GM12878 (cell line): Measurements from ENCODE around the gene TECTB. TPM values are rescaled to one million over a fixed set of nuclear protein-coding genes. Genes with fewer than 3 reads are reported as not detected.

ENCODE experiments used
- ATAC-seq: fragments of 200-7000 bp; cut with Tn5 transposase; 3 replicates; pipeline ENCODE4 v1.9.1; 2020; ENCODE audit warnings: mild to moderate bottlenecking, moderate library complexity
- BruUV-seq: library from RNA; stranded (reverse); fragments of 400-500 nt; replicated peaks from 2 replicates; lab custom pipeline; 2021; lab: Mats Ljungman, UMichigan
- CTCF ChIA-PET: fragments of 300-600 bp; sonication (Branson Sonifier 250); formaldehyde crosslinking; extraction: SDS; loops from one replicate; lab custom pipeline; 2021; ENCODE audit warnings: inconsistent platforms; lab: Yijun Ruan, JAX
- POLR2A ChIA-PET: fragments of 350-600 bp; formaldehyde crosslinking; extraction: SDS; loops from one replicate; lab custom pipeline; 2021; ENCODE audit warnings: inconsistent platforms; lab: Charles Lee
- RAD21 ChIA-PET: fragments of 300-600 bp; sonication (Branson Sonifier 250); formaldehyde crosslinking; loops from one replicate; lab custom pipeline; 2023; ENCODE audit warnings: antibody characterized with exemption; ENCODE audit not compliant: unreplicated experiment; lab: Charles Lee
- SMC1A ChIA-PET: fragments of 300-600 bp; sonication (Branson Sonifier 250); formaldehyde crosslinking; loops from one replicate; lab custom pipeline; 2023; ENCODE audit not compliant: unreplicated experiment, uncharacterized antibody; lab: Charles Lee
- DNase-seq: peaks from one replicate; pipeline ENCODE4 v3.0.0-alpha.2; 2011; ENCODE audit warnings: low read depth, low spot score
- FAIRE-seq: peaks from 3 replicates; lab custom pipeline; 2011; peaks lifted over from hg19 to GRCh38; lab: Jason Lieb, UNC
- H2AFZ ChIP-seq: 2 replicates; pipeline ENCODE4 v1.6.0; 2011; ENCODE audit warnings: low read depth, low read length, control low read depth; ENCODE audit not compliant: control insufficient read depth
- H3K27ac ChIP-seq: 2 replicates; pipeline ENCODE4 v1.5.1; 2011; ENCODE audit warnings: control low read depth; ENCODE audit not compliant: control insufficient read depth, insufficient read depth
- H3K27me3 ChIP-seq, 2 experiments: replicated peaks in 1 of 2; 2 replicates each; pipeline versions ENCODE4 v1.6.0 to v1.6.1; 2011; ENCODE audit warnings: low read length in 1 of 2; ENCODE audit not compliant: control insufficient read depth in 2 of 2, insufficient read depth in 2 of 2
- H3K36me3 ChIP-seq, 2 experiments: 2 replicates each; pipeline ENCODE4 v1.5.1; 2011; ENCODE audit warnings: low read length in 1 of 2; ENCODE audit not compliant: control insufficient read depth in 2 of 2, insufficient read depth in 2 of 2
- H3K4me1 ChIP-seq: 2 replicates; pipeline ENCODE4 v1.6.1; 2011; ENCODE audit warnings: mild to moderate bottlenecking, low read length, moderate library complexity, mixed read lengths; ENCODE audit not compliant: control insufficient read depth, insufficient read depth
- H3K4me2 ChIP-seq: 2 replicates; pipeline ENCODE4 v1.6.0; 2011; ENCODE audit warnings: control low read depth; ENCODE audit not compliant: control insufficient read depth, insufficient read depth
- H3K4me3 ChIP-seq: fragments of 200-600 bp; sonication (generic); 2 replicates; pipeline ENCODE4 v1.5.1; 2016
- H3K79me2 ChIP-seq: 2 replicates; pipeline ENCODE4 v1.6.0; 2011; ENCODE audit warnings: low read length; ENCODE audit not compliant: control insufficient read depth, insufficient read depth
- H3K9ac ChIP-seq: 2 replicates; pipeline ENCODE4 v1.8.0; 2011; ENCODE audit warnings: low read length, control low read depth, mixed read lengths; ENCODE audit not compliant: control insufficient read depth, insufficient read depth
- H3K9me3 ChIP-seq: replicated peaks from 3 replicates; pipeline ENCODE4 v1.5.1; 2011; ENCODE audit warnings: mild to moderate bottlenecking, low read length; ENCODE audit not compliant: control insufficient read depth, insufficient read depth
- H4K20me1 ChIP-seq: 2 replicates; pipeline ENCODE4 v1.6.0; 2011; ENCODE audit not compliant: control insufficient read depth, insufficient read depth
- CHD2 ChIP-seq: IDR thresholded peaks from 2 replicates; pipeline ENCODE4 v1.6.1; 2011; ENCODE audit warnings: low read depth, low read length, improper control_type of control experiment, borderline replicate concordance
- EP300 ChIP-seq, 2 experiments: fragments of 150-350 bp in 1 of 2; IDR thresholded peaks; 2 replicates each; pipeline ENCODE4 v1.6.1; 2011 to 2012; ENCODE audit warnings: low read depth in 2 of 2, low read length in 2 of 2, borderline replicate concordance in 1 of 2, improper control_type of control experiment in 1 of 2, inconsistent platforms in 1 of 2; ENCODE audit not compliant: control insufficient read depth in 1 of 2
- HDAC2 ChIP-seq: fragments of 200-600 bp; sonication (generic); IDR thresholded peaks from 2 replicates; pipeline ENCODE4 v1.6.1; 2017
- IRF4 ChIP-seq: IDR thresholded peaks from 2 replicates; pipeline ENCODE4 v1.6.1; 2011; ENCODE audit warnings: low read depth, low read length
- KDM1A ChIP-seq: fragments of 200-600 bp; sonication (generic); IDR thresholded peaks from 2 replicates; pipeline ENCODE4 v1.6.1; 2016; ENCODE audit warnings: borderline replicate concordance
- MXI1 ChIP-seq: fragments of 150-350 bp; IDR thresholded peaks from 2 replicates; pipeline ENCODE4 v1.6.1; 2011; ENCODE audit warnings: low read depth, mild to moderate bottlenecking, inconsistent platforms, low read length, improper control_type of control experiment
- NR2C1 ChIP-seq: fragments of 450-650 bp; IDR thresholded peaks from 2 replicates; pipeline ENCODE4 v1.6.1; 2017; ENCODE audit warnings: antibody characterized with exemption, mild to moderate bottlenecking, moderate library complexity
- PAX8 ChIP-seq: fragments of 450-650 bp; IDR thresholded peaks from 2 replicates; pipeline ENCODE4 v1.6.1; 2017; ENCODE audit warnings: mild to moderate bottlenecking, moderate library complexity
- POU2F2 ChIP-seq: IDR thresholded peaks from 3 replicates; pipeline ENCODE4 v1.6.1; 2011; ENCODE audit warnings: low read depth, mild to moderate bottlenecking, low read length, borderline replicate concordance
- RUNX3 ChIP-seq: IDR thresholded peaks from 2 replicates; pipeline ENCODE4 v1.6.1; 2012; ENCODE audit warnings: low read length, inconsistent platforms
- SKIL ChIP-seq: fragments of 450-650 bp; IDR thresholded peaks from 2 replicates; pipeline ENCODE4 v1.6.1; 2017; ENCODE audit warnings: mild to moderate bottlenecking, low read depth, inconsistent platforms; ENCODE audit not compliant: poor library complexity, severe bottlenecking
- SMC3 ChIP-seq: IDR thresholded peaks from 2 replicates; pipeline ENCODE4 v1.6.1; 2011; ENCODE audit warnings: low read length, improper control_type of control experiment, borderline replicate concordance
- ZSCAN29 ChIP-seq: fragments of 450-650 bp; IDR thresholded peaks from 2 replicates; pipeline ENCODE4 v1.6.1; 2017; ENCODE audit warnings: mild to moderate bottlenecking, moderate library complexity
- WGBS: methylation state at CpG from one replicate; pipeline ENCODE4 v1.1.6; 2016; ENCODE audit warnings: low lambda C conversion rate; ENCODE audit not compliant: insufficient replicate concordance, insufficient coverage; ENCODE audit errors: missing lambda C conversion rate; 5-methylcytosine and 5-hydroxymethylcytosine counted together
- in situ Hi-C: fragments of 300-500 bp; cut with MboI; formaldehyde crosslinking; loops from 9 replicates; pipeline ENCODE4 v1.14.3; 2018; ENCODE audit warnings: mixed read lengths
- intact Hi-C: fragments of 100-400 bp; cut with micrococcal nuclease; formaldehyde crosslinking; loops from one replicate; pipeline ENCODE4 v1.14.2; 2022; ENCODE audit not compliant: unreplicated experiment
- polyA plus RNA-seq, 11 experiments: library from polyadenylated mRNA; depleted of rRNA in 4 of 11; unstranded in 6 of 11; stranded (reverse) in 5 of 11; fragments of >200 nt; fragmentation: Nextera tagmentation in 4 of 11; fragmentation: Illumina TruSeq in 1 of 11; extraction: Ambion mirVana in 4 of 11; extraction: Trizol in 1 of 11; gene quantifications; 1 replicate in 1 of 11; 2 replicates in 10 of 11; pipeline versions ENCODE4 v1.2.1 to v1.2.3, GENCODE V29; 2011 to 2016; ENCODE audit warnings: inconsistent platforms in 2 of 11, missing spikeins in 2 of 11, low read depth in 1 of 11
- total RNA-seq, 4 experiments: library from RNA; depleted of rRNA in 3 of 4; stranded (reverse); fragments of >200 nt in 3 of 4; fragmentation: Illumina TruSeq in 1 of 4; extraction: Trizol in 1 of 4; gene quantifications; 2 replicates each; pipeline versions ENCODE4 v1.2.1 to v1.2.3, GENCODE V29; 2013 to 2021

The TECTB gene
- total and polyA plus RNA-seq, 10 of the 15 experiments (the other 5 are each of a cell fraction or from before 2014, with no cell fraction given), result not detected

- TF ChIP-seq SKIL (no peak), NR2C1 (no peak)
These were observed 47.3 kb upstream of the TECTB start (continued) for GRCh38 chr10:112235920-112236319.

- H3K9me3 ChIP-seq, result peaks cover 4% of the 10 kb centered on the region; the same call in 1 of the 3 replicates
- H2AFZ ChIP-seq, result no peak overlapping the region
- in situ Hi-C loops, result no loop called here
- DNase-seq (no peak), ATAC-seq (no peak), FAIRE-seq (no peak)
- no peaks in the 10 kb centered on the region for H4K20me1 ChIP-seq
- H3K9ac ChIP-seq, result no peak overlapping the region
- no peaks in the 10 kb centered on the region for H3K36me3 ChIP-seq
- no peaks in the 10 kb centered on the region for H3K27me3 ChIP-seq
- ChIA-PET SMC1A (interaction anchor here (0.6 kb wide), 1 partner anchor 1056 kb away, joined by 5 read pairs; no protein-coding TSS in a partner anchor), RAD21 (no interaction called here), POLR2A (no interaction called here), CTCF (no interaction called here)
- BruUV-seq, result no TSS peak
- no peak overlapping the region for H3K27ac ChIP-seq
- no peaks in the 10 kb centered on the region for H3K79me2 ChIP-seq
- no peak overlapping the region for H3K4me2 ChIP-seq
- no peak overlapping the region for H3K4me3 ChIP-seq
- WGBS, result 68% methylated on average over 3 of the region's 3 CpGs
- no peak for TF ChIP-seq MXI1
- TF ChIP-seq HDAC2, result no peak
- no peak for TF ChIP-seq KDM1A
- no peak for TF ChIP-seq ZSCAN29
- no peak for TF ChIP-seq CHD2
- TF ChIP-seq PAX8, result no peak
- no peak for TF ChIP-seq IRF4
- TF ChIP-seq RUNX3, result no peak
- TF ChIP-seq EP300 (IDR thresholded peaks at IDR 0.05; ENCODE audit: borderline replicate concordance in 1 of 2, control insufficient read depth in 1 of 2, low read depth in 2 of 2, low read length in 2 of 2), result no peak
- no peak for TF ChIP-seq SMC3
- TF ChIP-seq POU2F2, result no peak
- intact Hi-C loops, result no loop called here
- peaks cover 6% of the 10 kb centered on the region for H3K4me1 ChIP-seq
These were observed 46.7 kb upstream of the TECTB start for GRCh38 chr10:112236486-112236885.
